Iris pigment epithelial cell (primary cell): Measurements from ENCODE around the gene ELF1.

Experiments
- DNase-seq: peaks from one replicate; pipeline ENCODE4 v3.0.0-alpha.2; 2011; ENCODE audit warnings: low read depth

ELF1 gene

GRCh38 chr13:41019011-41019487 is at the start of gene ELF1:
Gene ELF1, minus strand, starts transcription at chr13:41019316. Its CDS starts 37,262 bp downstream, at chr13:40982054.
- peak; percentile 61 for DNase-seq

DNA sequence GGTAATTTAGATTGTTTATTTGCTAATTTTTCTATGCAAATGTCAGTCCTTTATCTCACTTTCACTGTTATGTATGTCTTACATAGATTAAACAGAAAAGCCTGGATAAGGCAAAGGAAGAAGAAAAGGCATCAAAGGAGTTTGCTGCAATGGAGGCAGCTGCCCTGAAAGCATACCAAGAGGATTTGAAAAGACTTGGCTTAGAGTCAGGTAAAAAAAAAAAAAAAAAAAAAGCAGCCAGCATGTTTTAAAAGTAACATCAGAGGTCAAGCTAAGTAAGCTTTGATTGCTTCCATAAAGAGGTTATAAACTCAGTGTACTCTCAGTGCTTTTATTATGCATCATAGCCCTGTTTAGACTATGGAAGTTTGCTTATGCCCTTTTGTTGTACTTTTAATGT is 46.0 kb upstream of the ELF1 start:
- peak; percentile 89 for DNase-seq

DNA sequence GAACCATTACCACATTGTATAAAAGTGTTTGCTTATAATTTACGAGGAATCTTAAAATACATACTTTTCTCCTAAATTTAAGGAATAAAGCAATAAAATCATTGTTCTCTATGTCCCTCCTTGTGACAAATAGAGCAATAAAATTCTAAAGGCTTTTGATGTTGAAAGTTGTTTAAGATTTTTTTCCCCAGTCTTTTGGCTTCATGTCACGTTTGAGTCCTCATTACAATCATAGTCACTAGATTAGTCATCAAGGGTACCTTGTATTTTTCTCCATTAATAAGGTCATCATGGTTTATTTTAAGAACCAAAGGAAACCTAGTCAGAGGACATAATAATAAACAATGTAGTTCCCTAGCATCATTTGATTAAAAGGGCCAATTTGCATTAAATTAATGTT is 45.4 kb upstream of the ELF1 start:
- peak; percentile 86 for DNase-seq

DNA sequence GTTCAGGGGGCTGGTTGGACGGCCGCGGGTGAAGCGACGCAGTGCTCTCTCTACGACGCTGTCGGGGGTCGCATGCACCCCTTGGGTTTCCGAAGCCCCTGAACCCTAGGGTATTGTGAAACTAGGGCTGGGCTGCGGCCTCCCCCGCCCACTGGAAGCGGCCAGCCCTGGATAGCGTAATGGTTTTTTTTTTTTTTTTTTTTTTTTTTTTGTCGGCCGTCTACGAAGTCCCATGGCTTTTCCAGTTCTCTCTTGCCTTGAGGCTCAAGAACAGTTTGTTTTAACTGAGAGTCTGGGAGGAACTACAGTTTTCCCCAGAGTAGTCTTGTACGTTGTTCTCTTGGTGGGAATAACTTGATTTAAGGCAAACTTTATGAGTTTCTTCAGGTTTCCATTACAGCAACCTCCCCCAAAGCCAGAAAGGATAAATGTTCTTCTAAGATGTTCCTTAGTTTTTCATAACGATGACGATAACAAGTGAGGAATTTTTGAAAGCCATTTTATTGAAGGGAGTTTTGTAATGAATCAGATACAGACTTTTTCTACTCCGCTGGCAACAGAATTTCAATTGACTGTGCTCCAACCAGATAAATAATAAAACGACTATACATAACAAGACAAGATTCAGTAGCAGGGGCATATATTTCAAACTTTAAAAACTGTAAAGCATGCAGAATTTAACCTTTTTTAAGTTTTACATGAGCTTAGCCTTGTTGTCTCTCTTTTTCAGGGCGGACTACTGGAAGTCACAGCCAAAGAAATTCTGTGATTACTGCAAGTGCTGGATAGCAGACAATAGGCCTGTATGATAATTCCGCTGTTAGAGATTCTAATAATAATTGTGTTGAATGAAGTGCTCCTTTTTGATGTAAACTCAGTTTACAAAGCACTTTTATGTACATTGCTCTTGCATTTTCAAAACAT is 43.1 kb upstream of the ELF1 start:
- DNase-seq, result peak; percentile 77

GRCh38 chr13:41061075-41061913 is 42.2 kb upstream of the ELF1 start, which contains the start of gene WBP4:
Gene WBP4, plus strand, starts transcription at chr13:41061509. Its CDS starts 165 bp downstream, at chr13:41061674.
- peak; percentile 96 for DNase-seq

DNA sequence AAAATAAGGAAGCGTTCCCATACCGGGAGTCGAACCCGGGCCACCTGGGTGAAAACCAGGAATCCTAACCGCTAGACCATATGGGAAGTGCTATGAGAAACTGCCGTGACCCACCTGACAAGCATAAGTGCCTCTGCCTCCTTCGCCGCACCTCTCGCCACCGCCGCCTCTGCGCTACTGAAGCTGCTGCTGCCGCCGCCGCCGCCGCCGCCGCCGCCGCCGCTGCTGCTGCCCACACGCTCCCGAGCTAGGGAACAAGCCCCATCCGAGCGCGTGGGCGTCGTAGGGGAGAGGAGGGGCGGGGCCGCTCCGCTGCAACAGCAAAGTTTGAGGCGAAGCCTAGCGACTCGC is 41.6 kb upstream of the ELF1 start:
- peak; percentile 81 for DNase-seq

- DNase-seq, result peak; percentile 94
These were observed 41.1 kb upstream of the ELF1 start for GRCh38 chr13:41060082-41060723.

DNA sequence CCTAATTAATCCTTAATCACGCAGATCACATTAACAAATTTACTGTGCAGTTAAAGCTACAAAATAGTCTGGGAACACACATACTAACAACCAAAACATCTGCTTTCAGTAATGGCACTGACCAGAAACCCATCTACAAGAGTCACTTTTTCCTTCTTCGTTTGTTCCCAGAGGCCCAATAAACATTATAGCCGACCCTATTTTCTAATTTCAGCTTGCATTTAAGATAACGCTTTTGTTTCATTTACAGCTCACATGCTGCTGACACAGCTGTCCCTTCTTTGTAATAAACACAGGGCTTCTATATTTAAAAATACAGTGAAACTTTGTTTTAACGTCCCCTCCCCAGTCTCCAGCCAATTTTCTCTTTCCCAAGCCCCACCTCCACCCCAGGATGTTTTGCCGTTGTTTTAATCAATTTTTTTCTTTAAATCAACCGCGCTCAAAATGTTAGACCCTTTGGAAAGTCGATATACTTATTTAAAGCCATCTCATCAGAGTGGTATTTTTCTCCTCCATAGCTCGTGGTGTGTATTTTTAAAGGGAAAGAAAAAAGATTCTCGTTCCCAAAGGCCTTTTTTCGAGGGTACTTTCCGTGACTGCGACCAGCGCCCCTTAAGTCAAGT is 40.5 kb upstream of the ELF1 start:
- DNase-seq, result no peak

- no peak for DNase-seq
These were observed 39.4 kb upstream of the ELF1 start for GRCh38 chr13:41058295-41059070.

- no peak for DNase-seq
These were observed 38.0 kb upstream of the ELF1 start for GRCh38 chr13:41056826-41057711.

GRCh38 chr13:41056194-41056593 is 37.1 kb upstream of the ELF1 start:
- no peak for DNase-seq

DNA sequence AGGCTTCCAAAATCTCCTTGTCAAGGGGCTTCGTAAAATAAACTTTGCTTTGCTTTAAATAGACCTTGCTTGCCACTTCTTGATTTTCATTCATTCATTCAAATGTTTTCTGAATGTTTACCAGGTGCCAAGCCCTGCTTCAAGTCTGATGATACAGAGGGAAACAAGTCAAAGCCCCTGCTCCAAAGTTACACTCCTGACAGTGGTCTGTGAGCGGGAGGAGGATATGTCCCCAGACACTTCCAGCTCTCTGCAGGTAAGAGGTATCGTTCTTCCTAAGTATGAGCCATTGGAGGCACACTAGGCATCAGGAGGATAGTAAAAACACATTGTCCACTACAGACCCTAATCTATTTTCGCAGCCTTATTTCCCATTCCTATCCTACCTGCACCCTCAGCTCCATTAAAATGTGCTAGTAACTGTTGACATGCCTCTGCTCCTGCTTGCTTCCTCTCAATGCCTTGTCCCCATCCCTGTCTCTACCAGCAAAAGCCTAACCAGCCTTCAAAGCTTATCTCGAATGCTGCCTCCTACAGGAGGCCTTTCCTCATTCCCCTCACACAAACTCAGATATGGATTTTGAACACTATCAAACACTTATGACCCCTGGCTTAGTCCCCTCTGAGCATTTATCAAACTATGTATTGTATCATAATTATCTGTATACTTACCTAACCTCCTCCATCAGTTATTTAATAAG is 36.0 kb upstream of the ELF1 start:
- no peak for DNase-seq

GRCh38 chr13:41054212-41054877 is 35.2 kb upstream of the ELF1 start:
- DNase-seq, result peak; percentile 73

GRCh38 chr13:41053384-41053826 is 34.3 kb upstream of the ELF1 start:
- peak; percentile 81 for DNase-seq

DNA sequence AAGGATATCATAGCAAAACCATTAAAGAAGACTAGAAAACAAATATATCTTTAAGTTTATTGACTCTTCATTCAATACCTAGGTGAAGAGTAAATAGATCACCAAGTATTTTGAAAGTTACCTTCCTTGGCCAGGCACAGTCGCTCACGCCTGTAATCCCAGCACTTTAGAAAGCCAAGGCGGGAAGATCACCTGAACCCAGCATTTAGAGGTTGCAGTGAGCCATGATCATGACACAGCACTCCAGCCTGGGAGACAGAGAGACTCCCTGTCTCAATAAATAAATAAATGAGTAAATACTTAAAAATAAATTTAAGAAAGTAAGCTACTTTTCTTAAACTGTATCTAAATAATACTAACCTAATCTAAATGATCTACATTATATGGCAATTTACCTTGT is 33.3 kb upstream of the ELF1 start:
- no peak for DNase-seq

DNA sequence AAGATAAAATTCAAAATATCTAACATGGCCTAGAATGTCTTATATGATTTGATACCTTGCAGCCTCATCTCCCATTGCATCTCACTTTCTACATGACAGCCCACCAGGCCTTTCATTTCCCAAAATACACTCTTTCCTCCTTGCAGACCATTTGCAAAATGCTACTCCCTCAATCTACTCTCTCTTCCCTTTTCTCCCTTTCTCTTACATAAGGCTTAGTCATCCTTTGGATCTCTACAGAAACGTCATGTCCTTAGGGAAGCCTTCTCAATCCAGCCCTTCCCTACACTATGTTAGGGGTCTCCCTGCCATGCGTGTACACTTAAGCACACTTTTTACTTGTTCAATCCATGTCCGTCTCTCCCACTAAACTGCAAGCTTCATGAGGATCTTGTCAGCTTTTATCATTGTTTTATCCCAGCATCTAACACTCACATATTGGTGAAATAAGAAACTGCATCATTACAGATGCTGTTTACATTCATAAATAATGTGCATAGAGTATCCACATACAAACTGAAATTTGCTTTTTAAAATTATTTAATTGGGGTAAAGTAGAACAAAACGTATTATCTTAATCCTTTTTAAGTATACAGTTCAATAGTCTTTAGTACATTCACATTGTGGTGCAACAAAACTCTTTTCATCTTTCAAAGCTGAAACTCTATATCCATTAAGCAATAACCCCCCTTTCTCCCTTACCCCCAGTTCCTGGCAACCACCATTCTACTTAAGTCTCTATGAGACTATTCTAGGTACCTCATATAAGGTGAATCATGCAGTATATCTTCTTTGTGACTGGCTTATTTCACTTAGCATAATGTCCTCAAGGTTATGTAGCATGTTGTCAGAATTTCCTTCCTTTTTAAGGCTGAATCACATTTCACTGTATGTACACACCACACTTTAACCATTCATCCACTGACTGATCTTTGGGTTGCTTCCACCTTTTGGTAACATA is 30.6 kb upstream of the ELF1 start:
- peak; percentile 79 for DNase-seq

DNA sequence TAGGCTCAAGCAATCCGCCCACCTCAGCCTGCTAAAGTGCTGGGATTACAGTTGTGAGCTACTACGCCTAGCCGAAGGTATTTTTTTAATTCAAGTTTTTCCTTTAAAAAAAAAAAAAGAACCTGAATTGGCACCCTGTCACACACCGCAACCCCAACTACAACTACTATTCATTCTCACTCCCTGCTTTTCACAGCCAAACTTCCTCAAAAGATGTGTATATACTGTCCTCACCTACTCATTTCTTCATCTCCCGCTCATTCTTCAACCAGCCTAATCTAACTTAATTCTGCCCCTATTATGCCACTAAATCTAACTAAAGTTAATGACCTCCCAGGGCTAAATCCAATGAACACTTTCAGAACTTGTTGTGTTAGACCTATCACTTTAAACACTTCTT is 29.5 kb upstream of the ELF1 start:
- DNase-seq, result no peak
